Transverse colon (tissue), 4 donors: ENCODE results near the gene GPAT3. TPM values are rescaled to one million over a fixed set of nuclear protein-coding genes. Genes with fewer than 3 reads are reported as not detected.
A peak's percentile ranks its signal among the peaks of the same experiment; 100 is the strongest.
"Not testable (repeated sequence)": the region's sequence is repeated elsewhere in the genome, so short reads cannot be mapped to it uniquely, and the experiment has no call there.

Source experiments
- DNase-seq: peaks from one replicate; pipeline ENCODE4 v3.0.0-alpha.2; 2019
- H3K27ac ChIP-seq, 4 donors: fragments of 200-600 bp; sonication (generic); 2 replicates each; pipeline ENCODE4 v1.5.1; 2016 to 2018; ENCODE audit warnings: inconsistent platforms in 4 of 4
- H3K27me3 ChIP-seq: fragments of 200-600 bp; sonication (generic); 2 replicates; pipeline ENCODE4 v1.5.1; 2017; ENCODE audit warnings: inconsistent platforms
- H3K36me3 ChIP-seq, 4 donors: fragments of 200-600 bp; sonication (generic); 2 replicates each; pipeline ENCODE4 v1.5.1; 2017 to 2019; ENCODE audit warnings: inconsistent platforms in 4 of 4
- H3K4me1 ChIP-seq, 4 donors: fragments of 200-600 bp; sonication (generic); 2 replicates each; pipeline ENCODE4 v1.5.1; 2017 to 2020; ENCODE audit warnings: inconsistent platforms in 4 of 4
- H3K4me3 ChIP-seq, 4 donors: fragments of 200-600 bp; sonication (generic); 1 replicate in 1 of 4; 2 replicates in 3 of 4; pipeline versions ENCODE4 v1.5.1 to v1.6.1; 2017 to 2019; ENCODE audit warnings: inconsistent platforms in 4 of 4
- H3K9me3 ChIP-seq, 2 donors: fragments of 200-600 bp; sonication (generic); 2 replicates each; pipeline ENCODE4 v1.5.1; 2017 to 2019; ENCODE audit warnings: inconsistent platforms in 2 of 2
- CTCF ChIP-seq, 5 experiments: fragments of 200-600 bp in 3 of 5; fragments of 450-650 bp in 2 of 5; sonication (generic) in 3 of 5; IDR thresholded peaks; 1 replicate in 2 of 5; 2 replicates in 3 of 5; pipeline ENCODE4 v1.5.1; 2016 to 2017; ENCODE audit warnings: antibody characterized with exemption in 5 of 5, inconsistent platforms in 3 of 5, mild to moderate bottlenecking in 2 of 5, moderate library complexity in 1 of 5
- EP300 ChIP-seq: sonication (generic); formaldehyde crosslinking; IDR thresholded peaks from one replicate; pipeline ENCODE4 v1.6.1; 2017; ENCODE audit warnings: antibody characterized with exemption, low read depth
- POLR2A ChIP-seq: fragments of 450-650 bp; IDR thresholded peaks from one replicate; pipeline ENCODE4 v1.6.1; 2016; ENCODE audit warnings: antibody characterized with exemption, mild to moderate bottlenecking, moderate library complexity
- POLR2AphosphoS5 ChIP-seq, 3 donors: sonication (generic); formaldehyde crosslinking; IDR thresholded peaks; one replicate each; pipeline ENCODE4 v1.6.1; 2016; ENCODE audit warnings: antibody characterized with exemption in 3 of 3
- WGBS, 2 donors: methylation state at CpG; one replicate each; pipeline ENCODE4 v1.1.5; 2018; ENCODE audit warnings: low coverage in 1 of 2; 5-methylcytosine and 5-hydroxymethylcytosine counted together
- in situ Hi-C, 4 donors: fragments of 200-750 bp; cut with MboI; loops; one replicate each; pipeline versions ENCODE4 v1.15.0 to v1.15.1; 2017; ENCODE audit warnings: low sequenced_read_pairs in 3 of 4, low pct_ligation_motif_present in 1 of 4, low pct_unique_long_range_greater_than_20kb in 1 of 4
- intact Hi-C: fragments of 100-400 bp; cut with DNase I; formaldehyde crosslinking; loops from one replicate; pipeline ENCODE4 v1.15.1; 2023; ENCODE audit warnings: low total_unique reads
- total RNA-seq, 4 donors: library from RNA; depleted of rRNA; stranded (reverse); fragments of >200 nt; gene quantifications; one replicate each; pipeline ENCODE4 v1.1.0, GENCODE V29; 2016

The GPAT3 gene
- total RNA-seq, 4 donors from 2014 or later: 2.8 to 32.4 (median 22.0) TPM

GRCh38 chr4:83490876-83491450 is 44.9 kb upstream of the GPAT3 start:
- no peak overlapping the region for H3K4me3 ChIP-seq
- no peak for DNase-seq
- H3K36me3 ChIP-seq: no peaks in the 10 kb centered on the region
- intact Hi-C loops (no loop called here), in situ Hi-C loops (no loop called here)
- peaks cover 0 to under 1% (median 0%) of the 10 kb centered on the region in 4 donors for H3K4me1 ChIP-seq
- WGBS, 2 donors: 0 to 5% methylated on average over 1 of the region's 1 CpG
- H3K27me3 ChIP-seq: no peaks in the 10 kb centered on the region
- TF ChIP-seq POLR2A (no peak), CTCF (IDR thresholded peaks at IDR 0.05) (peak; percentile 63 to 83 (median 68))
- H3K27ac ChIP-seq: no peak overlapping the region
- no peaks in the 10 kb centered on the region for H3K9me3 ChIP-seq

- DNase-seq, H3K9me3 ChIP-seq, H3K4me3 ChIP-seq, H3K27ac ChIP-seq, H3K4me1 ChIP-seq, H3K36me3 ChIP-seq, in situ Hi-C loops, intact Hi-C loops, H3K27me3 ChIP-seq: not testable (repeated sequence)
- 83 to 100% methylated on average over 1 to 8 of the region's 8 CpGs for WGBS, 2 donors
Observed at GRCh38 chr4:83496085-83496917, 39.6 kb upstream of the GPAT3 start.

GRCh38 chr4:83498187-83498586 is 37.7 kb upstream of the GPAT3 start:
- intact Hi-C loops: no loop called here

GRCh38 chr4:83501671-83502070 is 34.2 kb upstream of the GPAT3 start:
- in situ Hi-C loops: loop anchor here in 3 of 4 donors (25.0 kb wide), 1 partner anchor 1011 kb away; no protein-coding TSS in a partner anchor
- intact Hi-C loops, H3K4me1 ChIP-seq: not testable (repeated sequence)

More at GRCh38 chr4:83498187-83498586, 37.7 kb upstream of the GPAT3 start:
- H3K27ac ChIP-seq: no peak overlapping the region
- no peak overlapping the region for H3K4me3 ChIP-seq
- H3K27me3 ChIP-seq: no peaks in the 10 kb centered on the region
- in situ Hi-C loops: no loop called here
- H3K4me1 ChIP-seq: no peaks in the 10 kb centered on the region
- H3K36me3 ChIP-seq: no peaks in the 10 kb centered on the region
- TF ChIP-seq POLR2A (no peak), POLR2AphosphoS5 (IDR thresholded peaks at IDR 0.05) (no peak), EP300 (no peak), CTCF (IDR thresholded peaks at IDR 0.05) (no peak)
- H3K9me3 ChIP-seq: no peaks in the 10 kb centered on the region
- no peak for DNase-seq
- 95% methylated on average over 1 of the region's 1 CpG; no CpG with 5 or more reads in 1 of the 2 donors for WGBS, 2 donors

GRCh38 chr4:83503974-83504373 is 31.9 kb upstream of the GPAT3 start:
- H3K4me1 ChIP-seq: no peaks in the 10 kb centered on the region
- no peak overlapping the region for H3K27ac ChIP-seq
- in situ Hi-C loops (loop anchor here in 3 of 4 donors (25.0 kb wide), 1 partner anchor 1008 kb away; no protein-coding TSS in a partner anchor), intact Hi-C loops (no loop called here)
- TF ChIP-seq EP300: no peak
- no peak for TF ChIP-seq POLR2A
- TF ChIP-seq CTCF (IDR thresholded peaks at IDR 0.05): no peak
- TF ChIP-seq POLR2AphosphoS5 (IDR thresholded peaks at IDR 0.05): no peak
- no peak overlapping the region for H3K4me3 ChIP-seq
- no peaks in the 10 kb centered on the region for H3K9me3 ChIP-seq
- H3K36me3 ChIP-seq: no peaks in the 10 kb centered on the region
- H3K27me3 ChIP-seq: no peaks in the 10 kb centered on the region
- no peak for DNase-seq

More at GRCh38 chr4:83501671-83502070, 34.2 kb upstream of the GPAT3 start:
- not testable (repeated sequence) for H3K36me3 ChIP-seq, H3K27ac ChIP-seq, DNase-seq, H3K4me3 ChIP-seq, H3K27me3 ChIP-seq, H3K9me3 ChIP-seq
- WGBS, 2 donors: 82 to 86% methylated on average over 3 of the region's 3 CpGs
